22Rv1 (cell line): Measurements from ENCODE around the gene FNDC3A.
"Not testable (repeated sequence)": the region's sequence is repeated elsewhere in the genome, so short reads cannot be mapped to it uniquely, and the experiment has no call there.

Experiments
- H3K27ac ChIP-seq: fragments of 450-650 bp; 2 replicates; pipeline ENCODE4 v1.5.1; 2017
- ZFX ChIP-seq: fragments of 450-650 bp; IDR thresholded peaks from 2 replicates; pipeline ENCODE4 v1.6.1; 2017; ENCODE audit warnings: antibody characterized with exemption, borderline replicate concordance
- TF ChIP-seq, protein P1 (sequence below): fragments of 450-650 bp; IDR thresholded peaks from 2 replicates; pipeline ENCODE4 v1.5.1; 2017; ENCODE audit warnings: mild to moderate bottlenecking

Gene FNDC3A

DNA sequence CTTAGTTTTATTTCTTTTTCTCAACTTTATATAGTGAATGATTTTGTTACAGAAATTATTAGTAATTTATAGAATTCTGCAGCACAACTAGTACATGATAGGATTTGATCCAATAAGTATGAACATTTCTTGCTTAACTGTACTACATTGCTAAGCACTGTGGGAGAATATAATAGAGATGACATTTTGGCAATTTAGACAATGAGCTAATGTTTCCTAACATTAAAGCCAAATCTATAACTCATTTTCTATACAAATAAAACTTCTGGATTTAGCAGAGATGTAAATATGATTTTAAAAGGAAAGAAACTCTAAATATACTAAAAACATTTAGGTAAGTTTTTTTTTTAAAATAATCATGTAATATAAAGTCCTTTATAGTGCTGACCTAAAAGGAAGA is 87.3 kb downstream of the FNDC3A start:
- TF ChIP-seq, protein P1, sequence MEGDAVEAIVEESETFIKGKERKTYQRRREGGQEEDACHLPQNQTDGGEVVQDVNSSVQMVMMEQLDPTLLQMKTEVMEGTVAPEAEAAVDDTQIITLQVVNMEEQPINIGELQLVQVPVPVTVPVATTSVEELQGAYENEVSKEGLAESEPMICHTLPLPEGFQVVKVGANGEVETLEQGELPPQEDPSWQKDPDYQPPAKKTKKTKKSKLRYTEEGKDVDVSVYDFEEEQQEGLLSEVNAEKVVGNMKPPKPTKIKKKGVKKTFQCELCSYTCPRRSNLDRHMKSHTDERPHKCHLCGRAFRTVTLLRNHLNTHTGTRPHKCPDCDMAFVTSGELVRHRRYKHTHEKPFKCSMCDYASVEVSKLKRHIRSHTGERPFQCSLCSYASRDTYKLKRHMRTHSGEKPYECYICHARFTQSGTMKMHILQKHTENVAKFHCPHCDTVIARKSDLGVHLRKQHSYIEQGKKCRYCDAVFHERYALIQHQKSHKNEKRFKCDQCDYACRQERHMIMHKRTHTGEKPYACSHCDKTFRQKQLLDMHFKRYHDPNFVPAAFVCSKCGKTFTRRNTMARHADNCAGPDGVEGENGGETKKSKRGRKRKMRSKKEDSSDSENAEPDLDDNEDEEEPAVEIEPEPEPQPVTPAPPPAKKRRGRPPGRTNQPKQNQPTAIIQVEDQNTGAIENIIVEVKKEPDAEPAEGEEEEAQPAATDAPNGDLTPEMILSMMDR = no peak
- no peak for TF ChIP-seq ZFX
- no peak overlapping the region for H3K27ac ChIP-seq

DNA sequence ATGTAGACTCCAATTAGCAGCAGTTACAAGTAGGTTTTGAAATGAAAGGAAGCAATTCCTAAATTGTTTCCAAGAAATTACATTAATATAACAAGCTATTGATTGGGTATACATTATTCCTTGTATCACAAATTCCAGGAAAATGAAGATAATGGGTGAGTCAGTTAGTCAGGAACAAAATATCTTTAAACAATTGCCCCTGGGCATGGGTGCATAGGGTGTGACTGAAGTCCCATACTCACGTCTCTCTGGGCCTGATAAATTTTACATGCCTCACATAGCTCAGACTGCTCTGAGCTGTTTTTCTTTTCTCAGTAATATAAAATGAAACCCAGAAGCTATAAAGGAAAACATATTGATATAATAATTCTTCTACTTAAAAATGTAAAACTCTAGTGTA is 87.8 kb downstream of the FNDC3A start:
- no peak overlapping the region for H3K27ac ChIP-seq
- no peak for TF ChIP-seq ZFX
- TF ChIP-seq, protein P1 = no peak

DNA sequence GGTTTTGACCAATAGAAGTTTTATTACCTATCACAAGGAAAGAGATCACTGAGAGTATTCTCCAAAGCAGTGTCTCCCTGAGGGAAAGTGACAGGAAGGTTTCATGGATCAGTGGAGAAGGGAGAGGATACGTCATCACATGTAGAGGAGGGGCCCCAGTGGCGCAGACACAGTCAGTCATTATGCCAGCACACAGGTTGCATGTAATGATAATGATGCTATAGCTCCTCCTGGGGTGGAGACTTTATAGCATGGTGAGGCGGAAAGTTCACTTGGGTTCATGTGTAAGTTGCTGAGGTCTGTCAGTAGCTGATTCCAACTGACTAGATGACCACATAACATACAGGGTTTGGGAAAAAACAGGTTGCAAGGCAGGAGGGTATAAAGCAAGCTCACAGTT is 88.8 kb downstream of the FNDC3A start:
- no peak overlapping the region for H3K27ac ChIP-seq
- TF ChIP-seq ZFX = no peak
- TF ChIP-seq, protein P1 = no peak

DNA sequence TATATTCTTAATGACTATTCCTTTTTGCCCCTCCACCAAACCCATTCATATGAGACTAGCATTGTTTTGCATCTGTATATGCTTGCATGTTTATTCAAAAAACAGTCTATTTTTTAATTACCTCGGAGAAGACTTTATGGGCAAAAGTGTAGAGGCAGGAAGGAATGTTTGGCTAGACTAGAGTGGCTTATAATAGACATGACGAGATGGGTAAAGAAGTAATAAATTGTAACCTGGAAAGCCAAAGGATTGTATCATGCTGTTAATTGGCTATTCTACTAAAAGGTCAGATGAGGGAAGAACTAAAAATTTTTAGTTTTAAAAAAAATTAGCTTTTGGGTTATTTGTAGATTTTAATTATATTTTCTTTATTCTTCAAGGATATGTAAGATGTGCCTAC is 91.1 kb downstream of the FNDC3A start:
- TF ChIP-seq, protein P1 = no peak
- TF ChIP-seq ZFX = no peak
- no peak overlapping the region for H3K27ac ChIP-seq

DNA sequence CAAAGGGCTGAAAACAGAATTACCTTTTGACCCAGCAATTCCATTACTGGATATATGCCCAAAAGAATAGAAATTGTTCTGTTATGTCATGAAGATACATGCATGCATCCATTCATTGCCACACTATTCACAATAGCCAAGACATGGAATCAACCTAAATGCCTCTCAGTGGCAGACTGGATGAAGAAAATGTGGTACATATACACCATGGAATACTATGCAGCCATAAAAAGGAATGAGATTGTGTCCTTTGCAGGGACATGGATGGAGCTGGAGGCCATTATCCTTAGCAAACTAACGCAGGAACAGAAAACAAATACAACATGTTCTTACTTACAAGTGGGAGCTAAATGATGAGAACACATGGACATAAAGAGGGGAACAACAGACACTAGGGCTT is 92.8 kb downstream of the FNDC3A start:
- H3K27ac ChIP-seq = not testable (repeated sequence)

DNA sequence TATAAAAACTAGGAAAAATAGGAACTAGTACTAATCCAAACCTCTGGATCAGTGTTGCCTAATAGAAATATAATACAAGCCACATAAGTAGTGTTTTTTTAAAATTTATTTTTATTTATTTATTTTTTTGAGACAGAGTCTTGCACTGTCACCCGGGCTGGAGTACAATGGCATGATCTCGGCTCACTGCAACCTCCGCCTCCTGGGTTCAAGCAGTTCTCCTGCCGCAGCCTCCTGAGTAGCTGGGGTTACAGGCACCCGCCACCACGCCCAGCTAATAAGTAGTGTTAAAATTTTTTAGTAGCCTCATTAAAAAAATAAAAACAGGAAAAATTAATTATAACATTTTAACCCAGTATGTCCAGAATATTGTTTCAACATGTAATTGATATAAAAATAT is 94.3 kb downstream of the FNDC3A start:
- not testable (repeated sequence) for H3K27ac ChIP-seq

DNA sequence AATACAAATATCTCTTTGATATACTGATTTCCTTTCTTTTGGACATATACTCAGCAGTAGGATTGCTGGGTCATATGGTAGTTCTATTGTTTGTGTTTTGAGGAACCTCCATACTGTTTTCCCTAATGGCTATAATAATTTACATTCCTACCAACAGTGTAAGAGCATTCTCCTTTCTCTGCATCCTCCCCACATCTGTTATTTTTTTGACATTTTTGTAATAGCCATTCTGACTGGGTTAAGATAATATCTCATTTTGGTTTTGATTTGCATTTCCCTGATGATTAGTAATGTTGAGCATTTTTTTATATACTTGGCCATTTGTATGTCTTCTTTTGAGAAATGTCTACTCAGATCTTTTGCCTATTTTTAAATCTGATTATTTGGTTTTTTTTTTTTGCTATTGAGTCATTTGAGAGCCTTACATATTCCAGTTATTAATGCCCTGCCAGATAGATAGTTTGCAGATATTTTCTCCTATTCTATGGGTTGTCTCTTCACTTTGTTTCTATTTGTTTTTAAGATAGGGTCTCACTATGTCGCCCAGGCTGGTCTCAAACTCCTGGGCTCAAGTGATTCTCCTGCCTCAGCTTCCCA is 95.7 kb downstream of the FNDC3A start:
- TF ChIP-seq, protein P1 = no peak
- no peak for TF ChIP-seq ZFX
- no peak overlapping the region for H3K27ac ChIP-seq

DNA sequence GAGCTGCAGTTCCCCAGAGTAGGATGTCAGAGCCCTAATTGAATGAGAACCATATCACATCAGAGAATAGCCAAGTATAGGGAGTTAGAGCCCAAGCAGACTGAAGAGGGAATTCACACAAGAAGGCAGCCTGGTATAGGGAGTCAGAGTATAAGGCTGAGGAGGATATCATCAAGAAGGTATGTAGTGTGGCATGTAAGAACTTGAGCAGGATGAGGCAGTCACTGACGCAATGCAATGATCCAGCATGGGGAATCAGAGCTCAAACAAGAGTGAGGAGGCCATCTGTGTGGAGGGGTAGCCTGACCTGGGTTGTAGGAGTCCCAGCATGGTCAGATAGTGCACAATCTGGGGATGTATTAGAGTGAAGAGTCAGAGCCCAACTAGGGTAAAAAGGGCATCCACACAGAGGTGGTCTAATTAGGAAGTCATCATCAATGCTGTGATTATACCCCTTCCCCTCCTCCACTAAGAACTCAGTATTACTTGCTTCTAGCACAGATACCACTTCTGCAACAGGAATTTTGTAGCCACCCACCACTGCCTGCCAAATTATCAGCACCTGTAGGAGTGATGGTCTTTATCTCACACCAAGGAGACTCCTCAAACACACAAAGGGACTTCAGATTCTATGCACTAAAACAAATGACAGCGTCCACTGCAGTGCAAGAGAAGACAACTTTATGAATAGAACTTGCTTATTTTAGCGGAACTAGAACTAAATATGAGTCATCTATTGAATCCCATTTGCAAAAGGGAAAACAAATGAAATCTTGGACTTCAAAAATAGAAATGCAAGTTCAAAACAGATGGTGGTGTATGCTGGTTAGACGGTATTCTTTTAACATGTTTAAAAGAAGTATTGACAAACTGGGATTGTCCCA is 107.2 kb downstream of the FNDC3A start:
- H3K27ac ChIP-seq = no peak overlapping the region
- TF ChIP-seq, protein P1 = no peak
- TF ChIP-seq ZFX = no peak
